Stimulated activated CD4-positive, alpha-beta T cell treated with anti-CD3 and anti-CD28 coated beads, Interleukin-12 subunit alpha, Interleukin-12 subunit beta, amount 100 ng/mL, for 4 hours (primary cell): Measurements from ENCODE around the gene PCED1A.
"Not testable (repeated sequence)": the region's sequence is repeated elsewhere in the genome, so short reads cannot be mapped to it uniquely, and the experiment has no call there.

ENCODE experiments used
- DNase-seq: peaks from one replicate; pipeline ENCODE4 v3.0.0-alpha.2; 2020

Gene PCED1A

GRCh38 chr20:2825761-2826160 lies 14.7 kb downstream of the PCED1A start:
- no peak for DNase-seq

DNA sequence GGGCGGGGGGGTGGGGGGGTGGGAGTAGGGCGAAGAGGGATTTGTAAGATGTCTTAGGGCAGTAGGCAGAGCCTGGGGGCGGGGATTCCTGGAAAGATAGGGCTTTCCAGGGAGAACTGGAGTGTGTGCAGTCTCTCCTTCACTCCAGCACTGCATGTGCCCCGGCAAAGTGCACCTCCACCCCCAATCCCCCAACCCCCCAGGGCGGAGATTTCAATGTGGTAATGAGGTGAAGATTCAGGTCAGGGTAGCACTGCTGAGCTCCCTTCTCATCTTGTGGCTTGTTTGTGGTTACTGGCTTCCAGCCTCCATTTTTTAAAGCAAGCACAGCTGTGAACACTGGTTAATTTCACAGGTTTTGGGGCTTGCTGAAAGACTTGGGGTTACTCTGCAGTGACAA lies 18.4 kb downstream of the PCED1A start:
- DNase-seq = no peak

GRCh38 chr20:2820896-2821869 lies 19.3 kb downstream of the PCED1A start:
- DNase-seq = no peak

DNA sequence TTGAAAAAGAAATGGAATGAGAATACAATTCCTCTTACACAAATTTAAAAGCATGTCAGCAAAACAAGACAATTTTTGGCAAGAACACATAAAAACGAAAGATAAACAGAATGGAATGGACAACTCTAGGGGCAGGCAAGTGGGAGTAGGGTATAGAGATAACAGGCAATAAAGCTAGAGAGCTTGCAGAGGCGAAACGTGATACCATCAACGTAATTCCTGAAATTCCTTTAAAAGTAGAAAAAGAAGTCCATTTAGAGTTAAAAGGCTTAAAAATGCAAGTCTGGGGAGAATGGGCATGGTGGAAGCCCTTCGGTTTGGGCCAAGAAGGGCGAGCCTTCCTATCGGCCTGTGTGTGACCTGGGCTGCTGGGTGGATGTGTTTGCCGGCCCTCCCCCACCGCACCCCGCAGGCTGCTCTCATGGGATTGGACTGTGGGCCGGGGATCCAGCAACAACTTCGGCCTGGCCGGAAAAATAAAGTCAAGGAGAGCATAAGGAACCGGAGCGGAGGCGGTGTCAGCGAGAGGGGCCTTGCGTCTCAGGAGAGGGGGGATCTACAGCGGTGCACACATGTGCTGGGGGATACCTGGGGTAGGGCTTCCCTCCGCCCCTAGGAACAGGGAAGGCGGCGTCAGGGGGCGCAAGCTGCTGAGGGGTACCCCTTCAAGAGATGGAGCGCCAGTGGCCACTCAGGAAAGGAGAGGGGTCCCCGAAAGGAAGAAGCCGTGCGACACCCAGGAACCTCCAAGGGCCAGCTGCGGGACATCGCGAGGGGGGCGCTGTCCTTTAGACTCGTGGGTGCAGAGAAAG lies 20.2 kb downstream of the PCED1A start:
- DNase-seq = no peak

DNA sequence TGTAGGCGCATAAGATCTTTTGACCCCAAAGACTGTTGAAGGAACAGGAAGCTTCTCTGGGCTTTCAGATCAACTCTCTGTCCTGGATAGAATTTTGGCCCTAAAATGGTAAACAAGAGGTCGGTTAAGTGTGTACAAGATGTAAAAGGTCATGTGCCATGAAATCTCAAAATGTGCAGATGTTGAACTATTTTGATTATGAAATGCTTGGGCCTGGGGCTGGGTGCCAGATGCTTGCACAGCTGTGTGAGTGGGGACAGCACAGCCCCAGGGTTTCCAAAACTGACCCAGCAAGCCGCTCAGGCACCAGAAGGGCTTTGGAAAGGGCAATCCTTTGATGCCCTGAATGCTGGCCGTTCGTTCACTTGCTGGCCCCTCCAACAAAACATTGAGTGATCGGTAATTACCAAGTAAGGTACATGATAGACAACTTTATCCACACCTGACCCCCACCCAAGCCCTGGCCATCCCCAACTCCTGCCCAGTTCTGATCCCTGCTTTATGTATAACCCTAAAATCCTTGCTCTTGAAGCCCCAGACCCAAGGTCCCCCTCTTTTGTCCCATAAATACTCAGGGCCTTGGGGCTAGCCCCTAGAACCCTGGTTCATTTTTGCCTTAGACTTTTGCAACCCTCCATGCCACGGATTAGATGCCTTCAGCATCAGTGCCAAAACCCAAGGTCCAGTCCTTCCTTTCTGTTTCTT lies 22.4 kb downstream of the PCED1A start:
- DNase-seq = no peak

- no peak for DNase-seq
These were observed 23.1 kb downstream of the PCED1A start for GRCh38 chr20:2817341-2817726.

GRCh38 chr20:2816583-2817340 lies 23.7 kb downstream of the PCED1A start:
- no peak for DNase-seq

DNA sequence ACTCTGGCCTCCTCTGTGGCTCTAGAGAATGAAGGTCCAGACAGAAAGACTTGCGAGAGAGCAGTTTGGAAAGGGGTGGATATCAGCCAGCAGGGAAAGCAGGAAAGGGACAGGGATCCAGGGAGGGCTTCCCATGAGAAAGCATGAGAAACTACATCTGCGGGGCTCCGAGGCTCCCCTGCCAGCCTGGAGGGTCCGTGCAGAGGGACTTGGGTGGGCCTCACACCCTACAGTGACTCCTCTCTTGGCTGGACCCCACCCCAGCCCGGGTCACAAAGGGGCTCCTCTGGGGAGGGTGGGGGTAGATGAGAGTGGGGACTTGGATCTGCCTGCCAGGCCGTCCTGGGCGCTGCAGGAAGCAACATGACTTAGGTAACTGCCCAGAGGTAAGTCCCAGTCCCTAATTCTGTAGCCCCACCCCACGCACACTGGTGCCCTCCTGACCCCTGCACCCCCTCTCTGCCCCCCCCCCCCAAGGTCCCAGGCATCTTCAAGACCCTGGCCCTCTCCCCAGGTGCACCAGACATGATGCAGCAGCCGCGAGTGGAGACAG lies 24.3 kb downstream of the PCED1A start, which contains the start of gene TMEM239:
Gene TMEM239, plus strand, starts transcription at position 335 of the 553 bp plus-strand sequence. Its CDS starts 191 bp downstream, at position 526.
- no peak for DNase-seq

DNA sequence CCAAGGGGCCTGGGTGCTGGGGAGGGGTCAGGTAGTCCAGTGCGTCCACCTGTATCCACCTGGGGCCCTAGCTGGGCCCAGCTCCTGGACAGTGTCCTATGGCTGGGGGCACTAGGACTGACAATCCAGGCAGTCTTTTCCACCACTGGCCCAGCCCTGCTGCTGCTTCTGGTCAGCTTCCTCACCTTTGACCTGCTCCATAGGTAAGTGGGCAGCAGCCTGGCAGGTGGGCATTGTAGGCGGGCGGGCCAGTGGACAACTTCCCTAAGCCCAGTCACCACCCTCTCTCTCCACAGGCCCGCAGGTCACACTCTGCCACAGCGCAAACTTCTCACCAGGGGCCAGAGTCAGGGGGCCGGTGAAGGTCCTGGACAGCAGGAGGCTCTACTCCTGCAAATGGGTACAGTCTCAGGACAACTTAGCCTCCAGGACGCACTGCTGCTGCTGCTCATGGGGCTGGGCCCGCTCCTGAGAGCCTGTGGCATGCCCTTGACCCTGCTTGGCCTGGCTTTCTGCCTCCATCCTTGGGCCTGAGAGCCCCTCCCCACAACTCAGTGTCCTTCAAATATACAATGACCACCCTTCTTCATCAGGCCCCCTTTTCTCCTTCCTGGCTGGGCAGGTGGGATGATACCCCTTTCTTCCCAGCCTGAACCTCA lies 25.1 kb downstream of the PCED1A start:
- DNase-seq = no peak

DNA sequence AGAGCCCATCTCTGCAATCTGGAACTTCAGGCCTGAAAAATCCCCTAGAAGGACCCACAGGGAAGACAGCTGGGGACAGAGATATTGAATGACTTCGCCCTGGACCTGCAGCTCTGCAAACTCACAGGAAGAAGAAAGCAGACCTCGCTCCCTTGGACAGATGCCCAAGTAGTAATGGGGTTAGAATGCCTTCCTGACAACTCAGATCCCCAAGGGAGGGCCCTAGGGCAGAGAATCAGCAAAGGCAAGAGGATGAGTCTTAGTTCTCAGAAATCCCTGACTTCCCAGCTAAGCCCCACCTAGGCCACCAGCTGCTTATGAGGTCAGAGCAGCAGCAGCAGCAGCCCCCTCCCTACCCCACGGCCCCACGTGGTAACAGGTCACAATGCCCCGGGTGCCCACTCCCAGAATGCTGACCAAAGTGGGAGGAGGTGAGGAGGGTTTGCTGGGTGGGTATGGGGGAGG lies 25.8 kb downstream of the PCED1A start, which contains the start of gene C20orf141:
Gene C20orf141, plus strand, starts transcription at position 401 of the 465 bp plus-strand sequence. CDS start 198 bp downstream, outside the sequence.
- no peak for DNase-seq

GRCh38 chr20:2814076-2814475 lies 26.4 kb downstream of the PCED1A start:
- DNase-seq = no peak

- no peak for DNase-seq
These were observed 28.3 kb downstream of the PCED1A start for GRCh38 chr20:2812189-2812588.

DNA sequence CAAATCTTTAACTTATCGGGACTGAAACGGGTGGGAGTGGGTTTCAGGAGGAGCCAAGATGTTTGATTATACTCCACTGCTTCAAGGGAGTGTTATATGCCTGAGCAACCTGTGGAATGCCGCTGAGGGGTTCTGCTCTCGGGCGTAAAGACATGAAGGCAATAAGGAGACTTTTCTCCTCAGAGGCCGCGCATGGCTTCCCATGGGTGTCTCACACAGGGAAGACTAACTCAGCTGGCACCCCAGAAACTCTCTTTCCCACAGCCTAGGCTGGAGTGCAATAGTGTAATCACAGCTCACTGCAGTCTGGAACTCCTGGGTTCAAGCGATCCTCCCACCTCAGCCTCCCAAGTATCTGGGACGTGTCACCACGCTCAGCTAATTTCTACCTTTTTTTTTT lies 30.8 kb downstream of the PCED1A start:
- DNase-seq = no peak

DNA sequence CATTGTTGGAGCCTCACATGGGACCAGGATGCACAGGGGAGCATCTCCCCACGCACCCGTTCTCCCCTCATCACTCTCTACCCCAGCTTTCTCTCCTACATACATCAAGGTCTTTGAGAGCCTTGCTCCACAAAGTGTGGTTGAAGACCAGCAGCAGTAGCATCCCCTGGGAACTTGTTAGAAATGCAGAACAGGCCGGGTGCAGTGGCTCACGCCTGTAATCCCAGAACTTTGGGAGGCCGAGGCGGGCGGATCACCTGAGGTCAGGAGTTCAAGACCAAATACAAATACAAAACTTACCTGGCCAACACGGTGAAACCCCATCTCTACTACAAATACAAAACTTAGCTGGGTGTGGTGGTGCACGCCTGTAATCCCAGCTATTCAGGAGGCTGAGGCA lies 32.5 kb downstream of the PCED1A start:
- not testable (repeated sequence) for DNase-seq

DNA sequence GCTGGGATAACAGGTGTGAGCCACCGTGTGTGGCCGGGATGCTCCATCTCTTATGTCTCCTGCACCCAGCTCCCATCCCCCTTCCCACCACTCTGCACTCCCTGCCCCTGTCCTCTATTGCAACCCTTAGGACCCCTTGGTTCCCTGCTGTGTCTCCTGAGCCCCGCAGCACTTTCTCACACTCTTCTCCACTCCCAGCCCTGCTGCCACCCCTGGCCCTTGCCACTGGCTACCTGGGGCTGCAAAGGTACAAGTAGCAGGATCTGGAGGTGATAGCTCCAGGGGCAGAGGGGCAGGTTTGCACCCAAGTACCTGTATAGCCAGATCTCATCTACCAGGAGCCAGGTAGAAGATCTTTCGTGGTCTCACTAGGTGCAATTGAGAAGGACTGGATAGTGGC lies 33.4 kb downstream of the PCED1A start:
- DNase-seq = no peak

- no peak for DNase-seq
These were observed 34.1 kb downstream of the PCED1A start for GRCh38 chr20:2806351-2806701.

- DNase-seq = no peak
These were observed 34.6 kb downstream of the PCED1A start for GRCh38 chr20:2805689-2806350.

- no peak for DNase-seq
These were observed 35.4 kb downstream of the PCED1A start for GRCh38 chr20:2804852-2805688.

- no peak for DNase-seq
These were observed 36.2 kb downstream of the PCED1A start for GRCh38 chr20:2804041-2804828.
